Measurements from ENCODE around the gene TNFRSF19.

TNFRSF19 gene

DNA sequence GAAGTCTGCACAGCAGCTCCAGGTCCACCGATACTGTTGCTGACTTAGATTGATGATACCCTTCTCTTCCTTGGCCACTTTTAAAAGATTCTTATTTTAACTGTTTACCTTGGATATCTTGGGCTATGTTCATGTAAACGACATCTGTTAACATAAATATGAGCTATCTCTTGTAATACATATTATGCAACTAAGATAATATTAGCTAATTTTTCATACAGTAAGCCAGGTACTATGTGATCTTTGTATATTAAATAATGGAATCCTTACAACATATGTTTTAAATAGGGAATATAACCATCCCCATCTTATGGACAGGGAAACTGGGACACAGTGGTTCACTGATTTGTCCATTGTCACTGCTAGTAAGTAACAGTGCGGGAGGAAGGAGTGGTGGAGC lies 37.9 kb downstream of the TNFRSF19 start:
- no peak overlapping the region for H3K27ac ChIP-seq (replicated peaks)
- DNase-seq (ENCODE audit: low read depth in 1 of 2, low spot score in 1 of 2) = no peak
- TF ChIP-seq, protein P1, sequence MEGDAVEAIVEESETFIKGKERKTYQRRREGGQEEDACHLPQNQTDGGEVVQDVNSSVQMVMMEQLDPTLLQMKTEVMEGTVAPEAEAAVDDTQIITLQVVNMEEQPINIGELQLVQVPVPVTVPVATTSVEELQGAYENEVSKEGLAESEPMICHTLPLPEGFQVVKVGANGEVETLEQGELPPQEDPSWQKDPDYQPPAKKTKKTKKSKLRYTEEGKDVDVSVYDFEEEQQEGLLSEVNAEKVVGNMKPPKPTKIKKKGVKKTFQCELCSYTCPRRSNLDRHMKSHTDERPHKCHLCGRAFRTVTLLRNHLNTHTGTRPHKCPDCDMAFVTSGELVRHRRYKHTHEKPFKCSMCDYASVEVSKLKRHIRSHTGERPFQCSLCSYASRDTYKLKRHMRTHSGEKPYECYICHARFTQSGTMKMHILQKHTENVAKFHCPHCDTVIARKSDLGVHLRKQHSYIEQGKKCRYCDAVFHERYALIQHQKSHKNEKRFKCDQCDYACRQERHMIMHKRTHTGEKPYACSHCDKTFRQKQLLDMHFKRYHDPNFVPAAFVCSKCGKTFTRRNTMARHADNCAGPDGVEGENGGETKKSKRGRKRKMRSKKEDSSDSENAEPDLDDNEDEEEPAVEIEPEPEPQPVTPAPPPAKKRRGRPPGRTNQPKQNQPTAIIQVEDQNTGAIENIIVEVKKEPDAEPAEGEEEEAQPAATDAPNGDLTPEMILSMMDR (IDR thresholded peaks at IDR 0.05; ENCODE audit: insufficient read depth, low read length) = no peak
- TF ChIP-seq GABPA (IDR thresholded peaks at IDR 0.05; ENCODE audit: low read depth) = no peak
- no peak for TF ChIP-seq POLR2AphosphoS5 (IDR thresholded peaks at IDR 0.05; ENCODE audit: low read depth)
- TF ChIP-seq, protein P2, sequence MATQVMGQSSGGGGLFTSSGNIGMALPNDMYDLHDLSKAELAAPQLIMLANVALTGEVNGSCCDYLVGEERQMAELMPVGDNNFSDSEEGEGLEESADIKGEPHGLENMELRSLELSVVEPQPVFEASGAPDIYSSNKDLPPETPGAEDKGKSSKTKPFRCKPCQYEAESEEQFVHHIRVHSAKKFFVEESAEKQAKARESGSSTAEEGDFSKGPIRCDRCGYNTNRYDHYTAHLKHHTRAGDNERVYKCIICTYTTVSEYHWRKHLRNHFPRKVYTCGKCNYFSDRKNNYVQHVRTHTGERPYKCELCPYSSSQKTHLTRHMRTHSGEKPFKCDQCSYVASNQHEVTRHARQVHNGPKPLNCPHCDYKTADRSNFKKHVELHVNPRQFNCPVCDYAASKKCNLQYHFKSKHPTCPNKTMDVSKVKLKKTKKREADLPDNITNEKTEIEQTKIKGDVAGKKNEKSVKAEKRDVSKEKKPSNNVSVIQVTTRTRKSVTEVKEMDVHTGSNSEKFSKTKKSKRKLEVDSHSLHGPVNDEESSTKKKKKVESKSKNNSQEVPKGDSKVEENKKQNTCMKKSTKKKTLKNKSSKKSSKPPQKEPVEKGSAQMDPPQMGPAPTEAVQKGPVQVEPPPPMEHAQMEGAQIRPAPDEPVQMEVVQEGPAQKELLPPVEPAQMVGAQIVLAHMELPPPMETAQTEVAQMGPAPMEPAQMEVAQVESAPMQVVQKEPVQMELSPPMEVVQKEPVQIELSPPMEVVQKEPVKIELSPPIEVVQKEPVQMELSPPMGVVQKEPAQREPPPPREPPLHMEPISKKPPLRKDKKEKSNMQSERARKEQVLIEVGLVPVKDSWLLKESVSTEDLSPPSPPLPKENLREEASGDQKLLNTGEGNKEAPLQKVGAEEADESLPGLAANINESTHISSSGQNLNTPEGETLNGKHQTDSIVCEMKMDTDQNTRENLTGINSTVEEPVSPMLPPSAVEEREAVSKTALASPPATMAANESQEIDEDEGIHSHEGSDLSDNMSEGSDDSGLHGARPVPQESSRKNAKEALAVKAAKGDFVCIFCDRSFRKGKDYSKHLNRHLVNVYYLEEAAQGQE (IDR thresholded peaks at IDR 0.05; ENCODE audit: insufficient replicate concordance, low read depth) = no peak
- TF ChIP-seq SPI1 (IDR thresholded peaks at IDR 0.05; ENCODE audit: borderline replicate concordance, low read depth) = no peak
- no peaks in the 10 kb centered on the region for H3K27me3 ChIP-seq (ENCODE audit: insufficient read depth, poor library complexity, severe bottlenecking)
- H3K4me3 ChIP-seq (replicated peaks; ENCODE audit: insufficient read depth, low read length) = no peak overlapping the region

DNA sequence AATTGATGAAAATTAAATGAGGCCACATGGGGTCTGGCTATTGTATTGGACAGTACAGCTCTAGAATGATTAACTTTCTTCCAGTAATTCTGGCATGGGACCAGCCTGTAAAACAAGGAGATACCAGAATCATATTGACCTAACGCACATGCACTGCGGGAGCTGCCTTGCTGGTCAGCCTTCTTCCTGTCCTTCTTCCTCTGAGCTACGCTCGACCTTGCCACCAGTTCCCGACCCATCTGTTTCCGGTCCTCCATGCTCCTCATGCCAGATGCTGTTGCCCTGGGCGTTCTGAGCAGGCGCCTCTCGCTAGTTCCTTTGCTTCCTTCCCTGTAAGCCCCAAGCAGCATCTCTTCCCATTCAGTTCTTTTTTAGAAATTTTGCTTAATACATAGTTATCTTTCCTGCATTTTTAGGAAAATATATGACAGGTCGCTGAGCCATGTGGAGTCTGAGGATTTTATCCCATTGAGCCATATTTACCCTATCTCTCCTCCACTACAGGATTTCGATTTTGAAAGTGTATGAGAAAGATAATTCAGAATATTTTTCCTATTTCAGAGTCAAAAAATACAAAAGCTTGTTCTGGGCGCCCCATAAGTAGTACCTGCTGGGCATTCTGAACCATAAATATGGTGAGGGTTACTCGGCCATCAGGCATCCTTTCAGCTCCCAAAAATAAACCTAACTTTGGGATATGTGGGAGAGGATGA lies 38.6 kb downstream of the TNFRSF19 start:
- Histone ChIP-seq H3K4me3 (replicated peaks; ENCODE audit: insufficient read depth, low read length) (no peak overlapping the region), H3K27ac (replicated peaks) (no peak overlapping the region), H3K27me3 (ENCODE audit: insufficient read depth, poor library complexity, severe bottlenecking) (no peaks in the 10 kb centered on the region)
- TF ChIP-seq, protein P2 (IDR thresholded peaks at IDR 0.05; ENCODE audit: insufficient replicate concordance, low read depth) = no peak
- TF ChIP-seq GABPA (IDR thresholded peaks at IDR 0.05; ENCODE audit: low read depth) (no peak), POLR2AphosphoS5 (IDR thresholded peaks at IDR 0.05; ENCODE audit: low read depth) (no peak), SPI1 (IDR thresholded peaks at IDR 0.05; ENCODE audit: borderline replicate concordance, low read depth) (no peak)
- TF ChIP-seq, protein P1 (IDR thresholded peaks at IDR 0.05; ENCODE audit: insufficient read depth, low read length) = no peak
- DNase-seq (ENCODE audit: low read depth in 1 of 2, low spot score in 1 of 2) = no peak

DNA sequence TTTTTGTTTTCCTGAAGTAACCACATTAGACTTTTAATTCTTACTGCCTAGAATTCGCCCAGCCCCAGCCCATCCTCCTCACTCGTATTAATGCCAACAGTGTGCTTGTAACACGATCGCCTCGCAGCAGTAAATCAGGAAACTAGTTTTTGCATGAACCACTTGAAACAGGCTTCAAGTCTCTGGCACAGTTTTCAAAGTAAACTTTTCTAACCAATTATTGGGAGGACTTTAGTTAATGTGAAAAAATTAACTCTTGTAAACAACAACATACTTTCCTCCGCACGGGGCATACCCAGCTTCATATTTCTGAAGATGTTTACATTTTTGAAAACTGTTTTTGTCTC lies 39.2 kb downstream of the TNFRSF19 start:
- peaks cover 3% of the 10 kb centered on the region for H3K27me3 ChIP-seq (ENCODE audit: insufficient read depth, poor library complexity, severe bottlenecking)
- no peak overlapping the region for H3K4me3 ChIP-seq (replicated peaks; ENCODE audit: insufficient read depth, low read length)
- TF ChIP-seq POLR2AphosphoS5 (IDR thresholded peaks at IDR 0.05; ENCODE audit: low read depth) = no peak
- no peak for TF ChIP-seq SPI1 (IDR thresholded peaks at IDR 0.05; ENCODE audit: borderline replicate concordance, low read depth)
- TF ChIP-seq, protein P1 (IDR thresholded peaks at IDR 0.05; ENCODE audit: insufficient read depth, low read length) = no peak
- TF ChIP-seq, protein P2 (IDR thresholded peaks at IDR 0.05; ENCODE audit: insufficient replicate concordance, low read depth) = no peak
- TF ChIP-seq GABPA (IDR thresholded peaks at IDR 0.05; ENCODE audit: low read depth) = no peak
- no peak overlapping the region for H3K27ac ChIP-seq (replicated peaks)
- DNase-seq (ENCODE audit: low read depth in 1 of 2, low spot score in 1 of 2) = no peak
